Osteocyte (in vitro differentiated cells): ENCODE data around the gene WDR90. TPM values are rescaled to one million over a fixed set of nuclear protein-coding genes. Genes with fewer than 3 reads are reported as not detected.

Experiments
- DNase-seq: peaks from one replicate; pipeline ENCODE4 v3.0.0; 2021; ENCODE audit warnings: mixed read lengths; ENCODE audit not compliant: unreplicated experiment; ENCODE audit errors: extremely low spot score
- H3K27ac Mint-ChIP-seq: one replicate; pipeline ENCODE4 v1.8.0; 2021; ENCODE audit warnings: mild to moderate bottlenecking, mixed read lengths; ENCODE audit not compliant: unreplicated experiment
- H3K27me3 Mint-ChIP-seq: one replicate; pipeline ENCODE4 v1.8.0; 2021; ENCODE audit warnings: mixed read lengths; ENCODE audit not compliant: unreplicated experiment
- H3K36me3 Mint-ChIP-seq: one replicate; pipeline ENCODE4 v1.8.0; 2021; ENCODE audit warnings: mixed read lengths; ENCODE audit not compliant: unreplicated experiment
- H3K4me1 Mint-ChIP-seq: one replicate; pipeline ENCODE4 v1.8.0; 2021; ENCODE audit warnings: mixed read lengths; ENCODE audit not compliant: unreplicated experiment
- H3K4me3 Mint-ChIP-seq: one replicate; pipeline ENCODE4 v1.8.0; 2021; ENCODE audit warnings: mild to moderate bottlenecking, moderate library complexity, mixed read lengths; ENCODE audit not compliant: unreplicated experiment
- H3K9me3 Mint-ChIP-seq: one replicate; pipeline ENCODE4 v1.8.0; 2021; ENCODE audit warnings: mixed read lengths; ENCODE audit not compliant: unreplicated experiment
- total RNA-seq: library from RNA; stranded (reverse); gene quantifications from 2 replicates; pipeline ENCODE4 v1.2.1, GENCODE V29; 2021
- TF ChIP-seq, protein P1 (sequence below): fragments of 200-600 bp; sonication (generic); IDR thresholded peaks from 2 replicates; pipeline ENCODE4 v1.5.0; 2021; ENCODE audit warnings: antibody characterized with exemption, mild to moderate bottlenecking, moderate library complexity

Gene WDR90
- total RNA-seq, 1 donor from 2014 or later: 38.9 TPM

DNA sequence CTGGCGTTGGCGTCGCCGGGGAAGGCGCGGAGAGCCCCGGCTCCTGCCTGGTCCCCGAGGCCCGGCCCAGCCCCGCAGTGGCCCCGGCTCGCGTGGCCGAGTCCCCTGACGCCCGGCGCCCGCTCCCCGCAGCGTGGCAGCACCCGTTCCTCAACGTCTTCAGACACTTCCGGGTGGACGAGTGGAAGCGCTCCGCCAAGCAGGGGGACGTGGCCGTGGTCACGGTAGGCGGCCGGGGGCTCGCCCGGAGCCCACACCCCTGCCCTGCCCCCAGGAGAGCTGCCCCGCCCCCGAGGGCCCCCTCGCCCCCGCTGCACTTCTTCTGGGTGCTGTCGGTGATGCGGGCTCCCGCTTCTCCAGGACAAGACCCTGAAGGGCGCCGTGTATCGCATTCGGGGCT, 466 bp downstream of the WDR90 start:
- TF ChIP-seq, protein P1, sequence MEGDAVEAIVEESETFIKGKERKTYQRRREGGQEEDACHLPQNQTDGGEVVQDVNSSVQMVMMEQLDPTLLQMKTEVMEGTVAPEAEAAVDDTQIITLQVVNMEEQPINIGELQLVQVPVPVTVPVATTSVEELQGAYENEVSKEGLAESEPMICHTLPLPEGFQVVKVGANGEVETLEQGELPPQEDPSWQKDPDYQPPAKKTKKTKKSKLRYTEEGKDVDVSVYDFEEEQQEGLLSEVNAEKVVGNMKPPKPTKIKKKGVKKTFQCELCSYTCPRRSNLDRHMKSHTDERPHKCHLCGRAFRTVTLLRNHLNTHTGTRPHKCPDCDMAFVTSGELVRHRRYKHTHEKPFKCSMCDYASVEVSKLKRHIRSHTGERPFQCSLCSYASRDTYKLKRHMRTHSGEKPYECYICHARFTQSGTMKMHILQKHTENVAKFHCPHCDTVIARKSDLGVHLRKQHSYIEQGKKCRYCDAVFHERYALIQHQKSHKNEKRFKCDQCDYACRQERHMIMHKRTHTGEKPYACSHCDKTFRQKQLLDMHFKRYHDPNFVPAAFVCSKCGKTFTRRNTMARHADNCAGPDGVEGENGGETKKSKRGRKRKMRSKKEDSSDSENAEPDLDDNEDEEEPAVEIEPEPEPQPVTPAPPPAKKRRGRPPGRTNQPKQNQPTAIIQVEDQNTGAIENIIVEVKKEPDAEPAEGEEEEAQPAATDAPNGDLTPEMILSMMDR: no peak
- Mint-ChIP-seq H3K27ac (no peak overlapping the region), H3K9me3 (no peaks in the 10 kb centered on the region), H3K4me1 (peaks cover 23% of the 10 kb centered on the region), H3K27me3 (no peaks in the 10 kb centered on the region), H3K4me3 (peak overlapping the region; percentile 68), H3K36me3 (no peaks in the 10 kb centered on the region)
- DNase-seq: no peak

GRCh38 chr16:651844-652243, 2.7 kb downstream of the WDR90 start:
- Mint-ChIP-seq H3K27me3 (no peaks in the 10 kb centered on the region), H3K4me3 (no peak overlapping the region), H3K36me3 (no peaks in the 10 kb centered on the region), H3K4me1 (peaks cover 17% of the 10 kb centered on the region), H3K9me3 (no peaks in the 10 kb centered on the region), H3K27ac (no peak overlapping the region)
- DNase-seq: no peak
- TF ChIP-seq, protein P1: no peak

DNA sequence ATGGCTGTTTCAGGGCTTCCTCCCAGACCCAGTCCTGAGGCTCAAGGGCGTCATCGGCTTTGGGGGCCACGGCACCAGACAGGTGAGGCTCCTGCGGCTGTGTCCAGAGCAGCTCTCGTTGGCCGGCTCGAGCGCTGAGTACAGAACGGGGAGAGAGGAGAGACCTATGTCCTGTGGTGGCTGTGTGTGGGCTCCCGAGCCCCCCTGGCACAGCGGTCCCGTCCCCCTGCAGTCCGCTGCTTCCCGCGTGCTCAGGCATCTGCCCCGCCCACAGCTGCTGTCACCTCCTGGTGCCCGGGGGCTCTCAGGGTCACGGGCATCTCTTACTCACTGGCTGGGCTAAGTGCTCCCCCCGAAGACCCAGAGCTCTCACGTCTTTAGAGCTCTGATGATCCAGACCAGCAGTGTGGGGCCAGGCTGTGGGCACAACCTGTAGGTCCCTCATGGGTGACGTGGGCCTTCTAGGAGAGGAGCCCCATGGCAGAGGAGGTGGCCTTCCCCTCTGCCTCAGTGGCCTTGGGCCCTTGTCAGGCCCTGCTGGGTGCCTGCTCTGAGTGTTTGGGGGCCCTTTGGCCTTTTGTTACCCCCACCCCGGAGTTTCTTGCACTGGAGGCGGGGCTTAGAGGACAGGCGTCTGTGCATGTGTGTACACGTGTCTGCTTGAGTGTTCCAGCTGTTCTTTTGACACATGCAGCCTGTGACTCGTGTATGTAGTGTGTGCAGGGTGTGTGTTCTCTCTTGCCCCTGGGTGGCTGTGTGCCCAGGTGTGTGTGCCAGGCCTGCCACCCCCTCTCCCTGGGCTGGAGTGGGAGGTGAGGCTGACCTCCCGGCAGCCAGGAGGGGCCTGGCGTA, 3.5 kb downstream of the WDR90 start:
- Mint-ChIP-seq H3K27me3 (no peaks in the 10 kb centered on the region), H3K4me3 (no peak overlapping the region), H3K4me1 (peaks cover 17% of the 10 kb centered on the region), H3K36me3 (no peaks in the 10 kb centered on the region), H3K9me3 (no peaks in the 10 kb centered on the region), H3K27ac (no peak overlapping the region)
- TF ChIP-seq, protein P1: no peak
- no peak for DNase-seq

- TF ChIP-seq, protein P1: no peak
- Mint-ChIP-seq H3K27me3 (no peaks in the 10 kb centered on the region), H3K9me3 (no peaks in the 10 kb centered on the region), H3K4me3 (no peak overlapping the region), H3K4me1 (peaks cover 8% of the 10 kb centered on the region), H3K36me3 (peaks cover 2% of the 10 kb centered on the region), H3K27ac (no peak overlapping the region)
- no peak for DNase-seq
Measured at GRCh38 chr16:654034-654433, 4.9 kb downstream of the WDR90 start.

DNA sequence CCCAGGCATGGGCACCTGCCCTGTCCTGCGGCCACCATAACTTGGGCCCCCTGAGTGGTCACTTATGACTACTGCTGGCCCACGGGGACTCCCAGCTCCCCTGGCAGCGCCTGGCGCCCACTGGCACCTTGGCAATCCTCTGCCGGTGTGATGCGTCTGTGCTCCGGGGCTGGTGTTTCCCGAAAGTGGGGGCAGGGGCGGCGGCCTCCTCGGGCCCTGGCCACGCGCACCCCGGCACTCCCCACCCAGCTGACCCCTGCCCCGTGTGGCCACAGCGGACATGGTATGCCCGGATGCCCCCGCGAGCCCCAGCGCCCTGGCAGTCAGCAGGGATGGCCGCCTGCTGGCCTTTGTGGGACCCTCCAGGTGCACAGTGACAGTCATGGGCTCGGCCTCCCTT, 8.3 kb downstream of the WDR90 start:
- H3K27me3 Mint-ChIP-seq: no peaks in the 10 kb centered on the region
- DNase-seq: no peak
- no peak overlapping the region for H3K27ac Mint-ChIP-seq
- no peaks in the 10 kb centered on the region for H3K9me3 Mint-ChIP-seq
- H3K4me1 Mint-ChIP-seq: peaks cover 5% of the 10 kb centered on the region
- H3K4me3 Mint-ChIP-seq: no peak overlapping the region
- TF ChIP-seq, protein P1: no peak
- H3K36me3 Mint-ChIP-seq: peaks cover 2% of the 10 kb centered on the region
